Neural progenitor cell (in vitro differentiated cells): ENCODE measurements around the gene ZFAND3.

ENCODE experiments used
- EZH2phosphoT487 ChIP-seq: fragments of 200-600 bp; sonication (generic); IDR thresholded peaks from 2 replicates; pipeline ENCODE4 v1.6.1; 2017; ENCODE audit warnings: antibody characterized with exemption
- TF ChIP-seq, protein P1 (sequence below): fragments of 200-600 bp; sonication (generic); IDR thresholded peaks from 2 replicates; pipeline ENCODE4 v1.5.1; 2017; ENCODE audit warnings: antibody characterized with exemption, mild to moderate bottlenecking

DNA sequence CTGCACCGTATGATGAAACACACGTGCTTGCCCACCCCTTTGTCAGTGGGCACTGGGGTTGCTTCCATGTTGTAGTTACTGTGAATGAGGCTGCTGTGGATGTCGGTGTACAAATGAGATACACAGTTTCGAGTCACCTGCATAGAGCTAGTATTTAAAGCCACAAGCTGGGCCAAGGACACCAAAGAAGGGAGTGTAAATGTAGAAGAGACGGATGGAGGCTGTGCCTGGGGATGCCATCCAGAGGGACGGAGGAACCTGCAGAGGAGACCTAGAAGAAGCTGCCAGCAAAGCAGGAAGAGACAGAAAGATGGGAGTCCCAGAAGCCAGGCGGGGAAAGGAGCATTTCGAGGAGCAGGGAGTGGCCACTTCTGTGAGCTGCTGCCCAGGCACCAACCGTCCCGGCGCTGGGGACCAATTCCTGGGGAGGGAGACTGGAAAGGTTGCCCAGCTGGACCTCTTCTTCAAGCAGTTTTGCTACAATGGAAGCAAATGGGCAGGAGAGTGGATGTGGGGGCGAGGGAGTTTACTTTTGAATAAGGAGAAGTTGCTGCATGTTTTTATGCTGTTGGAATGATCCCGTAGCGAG lies 339.3 kb downstream of the ZFAND3 start:
- TF ChIP-seq, protein P1, sequence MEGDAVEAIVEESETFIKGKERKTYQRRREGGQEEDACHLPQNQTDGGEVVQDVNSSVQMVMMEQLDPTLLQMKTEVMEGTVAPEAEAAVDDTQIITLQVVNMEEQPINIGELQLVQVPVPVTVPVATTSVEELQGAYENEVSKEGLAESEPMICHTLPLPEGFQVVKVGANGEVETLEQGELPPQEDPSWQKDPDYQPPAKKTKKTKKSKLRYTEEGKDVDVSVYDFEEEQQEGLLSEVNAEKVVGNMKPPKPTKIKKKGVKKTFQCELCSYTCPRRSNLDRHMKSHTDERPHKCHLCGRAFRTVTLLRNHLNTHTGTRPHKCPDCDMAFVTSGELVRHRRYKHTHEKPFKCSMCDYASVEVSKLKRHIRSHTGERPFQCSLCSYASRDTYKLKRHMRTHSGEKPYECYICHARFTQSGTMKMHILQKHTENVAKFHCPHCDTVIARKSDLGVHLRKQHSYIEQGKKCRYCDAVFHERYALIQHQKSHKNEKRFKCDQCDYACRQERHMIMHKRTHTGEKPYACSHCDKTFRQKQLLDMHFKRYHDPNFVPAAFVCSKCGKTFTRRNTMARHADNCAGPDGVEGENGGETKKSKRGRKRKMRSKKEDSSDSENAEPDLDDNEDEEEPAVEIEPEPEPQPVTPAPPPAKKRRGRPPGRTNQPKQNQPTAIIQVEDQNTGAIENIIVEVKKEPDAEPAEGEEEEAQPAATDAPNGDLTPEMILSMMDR: no peak
- no peak for TF ChIP-seq EZH2phosphoT487
